GM21447 (cell line): ENCODE measurements around the gene JAG2.

Experiments used
- ATAC-seq: cut with Tn5 transposase; IDR thresholded peaks from one replicate; pipeline ENCODE4 v1.9.1; 2021; ENCODE audit not compliant: unreplicated experiment

The JAG2 gene

GRCh38 chr14:105166571-105167302, 1.8 kb downstream of the JAG2 start:
- ATAC-seq: no peak

- no peak for ATAC-seq
These were observed 2.7 kb downstream of the JAG2 start for GRCh38 chr14:105165761-105166485.

- ATAC-seq: no peak
These were observed 3.4 kb downstream of the JAG2 start for GRCh38 chr14:105165134-105165704.

- no peak for ATAC-seq
These were observed 5.4 kb downstream of the JAG2 start for GRCh38 chr14:105163040-105163742.

- ATAC-seq: no peak
These were observed 6.0 kb downstream of the JAG2 start for GRCh38 chr14:105162669-105162979.

GRCh38 chr14:105161964-105162668, 6.5 kb downstream of the JAG2 start:
- no peak for ATAC-seq

- ATAC-seq: no peak
These were observed 7.3 kb downstream of the JAG2 start for GRCh38 chr14:105161309-105161708.

- ATAC-seq: no peak
These were observed 7.8 kb downstream of the JAG2 start for GRCh38 chr14:105160776-105161175.

- ATAC-seq: no peak
These were observed 9.2 kb downstream of the JAG2 start for GRCh38 chr14:105159344-105159743.

GRCh38 chr14:105158794-105159193, 9.8 kb downstream of the JAG2 start:
- ATAC-seq: no peak

- ATAC-seq: no peak
These were observed 10.7 kb downstream of the JAG2 start for GRCh38 chr14:105157872-105158271.

GRCh38 chr14:105156414-105157375, 11.9 kb downstream of the JAG2 start:
- no peak for ATAC-seq

GRCh38 chr14:105155681-105156413, 12.7 kb downstream of the JAG2 start:
- ATAC-seq: no peak

- no peak for ATAC-seq
These were observed 13.4 kb downstream of the JAG2 start for GRCh38 chr14:105155071-105155651.

GRCh38 chr14:105154476-105154871, 14.1 kb downstream of the JAG2 start:
- no peak for ATAC-seq

- no peak for ATAC-seq
These were observed 14.7 kb downstream of the JAG2 start for GRCh38 chr14:105153739-105154475.

GRCh38 chr14:105153331-105153731, 15.2 kb downstream of the JAG2 start:
- no peak for ATAC-seq

GRCh38 chr14:105152794-105153241, 15.8 kb downstream of the JAG2 start:
- no peak for ATAC-seq
